Forelimb muscle (tissue), 1 donor: ENCODE measurements around the gene RRAGD. TPM values are rescaled to one million over a fixed set of nuclear protein-coding genes. Genes with fewer than 3 reads are reported as not detected.

Experiments used
- DNase-seq: peaks from one replicate; pipeline ENCODE4 v3.0.0-alpha.2; 2013; ENCODE audit warnings: low read depth
- polyA plus RNA-seq: library from polyadenylated mRNA; unstranded; fragments of 120-200 nt; gene quantifications from one replicate; pipeline ENCODE4 v1.2.1, GENCODE V29; 2013; ENCODE audit not compliant: insufficient read length

The RRAGD gene
- polyA plus RNA-seq, 1 donor, result 109 TPM

GRCh38 chr6:89346433-89346832 lies 65.6 kb downstream of the RRAGD start:
- DNase-seq, result no peak

GRCh38 chr6:89339565-89339964 lies 72.5 kb downstream of the RRAGD start:
- DNase-seq, result no peak

- no peak for DNase-seq
Measured at GRCh38 chr6:89335164-89335563, 76.9 kb downstream of the RRAGD start.

- DNase-seq, result no peak
Measured at GRCh38 chr6:89330910-89331309, 81.2 kb downstream of the RRAGD start.

- DNase-seq, result no peak
Measured at GRCh38 chr6:89328976-89329375, 83.1 kb downstream of the RRAGD start.

- no peak for DNase-seq
Measured at GRCh38 chr6:89324304-89324703, 87.8 kb downstream of the RRAGD start.

GRCh38 chr6:89323511-89323971 lies 88.5 kb downstream of the RRAGD start:
- DNase-seq, result no peak

GRCh38 chr6:89321131-89321970 lies 90.7 kb downstream of the RRAGD start:
- no peak for DNase-seq

GRCh38 chr6:89320012-89320559 lies 92.0 kb downstream of the RRAGD start:
- DNase-seq, result no peak

- DNase-seq, result no peak
Measured at GRCh38 chr6:89317067-89317466, 95.0 kb downstream of the RRAGD start.

- no peak for DNase-seq
Measured at GRCh38 chr6:89315249-89315885, 96.7 kb downstream of the RRAGD start, which contains the start of gene GABRR2. TSS of gene GABRR2 (minus strand) at chr6:89315299. CDS start at chr6:89315165, 134 bp downstream.

- no peak for DNase-seq
Measured at GRCh38 chr6:89314692-89315091, 97.4 kb downstream of the RRAGD start.

Other genes with a start within 250 kb of the RRAGD start
- gene GABRR1, start 194.9 kb downstream of the RRAGD start, polyA plus RNA-seq, result 0.38 TPM
- 2.0 TPM for gene GABRR2, start 97.0 kb downstream of the RRAGD start, polyA plus RNA-seq
- gene UBE2J1, start 59.6 kb downstream of the RRAGD start, polyA plus RNA-seq, result 37.4 TPM
- 8.3 TPM for gene ANKRD6, start 20.9 kb upstream of the RRAGD start, polyA plus RNA-seq
- gene LYRM2, start 226.5 kb upstream of the RRAGD start, polyA plus RNA-seq, result 24.3 TPM